Measurements from ENCODE around the gene EYA3.

- TF ChIP-seq CTCF (IDR thresholded peaks at IDR 0.05 in 8 of 11, conservative IDR thresholded peaks at IDR 0.05 in 3 of 11): no peak
- no peak for TF ChIP-seq POLR2A (IDR thresholded peaks at IDR 0.05)
- TF ChIP-seq POLR2AphosphoS5 (IDR thresholded peaks at IDR 0.05): no peak
Observed at GRCh38 chr1:28083876-28084275, 4.5 kb downstream of the EYA3 start.
